GM10248 (cell line): ENCODE measurements around the gene OR56B4.

Source experiments
- CTCF ChIA-PET: fragments of 300-600 bp; sonication (Branson Sonifier 250); formaldehyde crosslinking; extraction: SDS; loops from one replicate; lab custom pipeline; 2021; ENCODE audit warnings: antibody characterized with exemption; lab: Yijun Ruan, JAX
- POLR2A ChIA-PET: fragments of 350-650 bp; sonication (Branson Sonifier 250); formaldehyde crosslinking; extraction: SDS; loops from one replicate; lab custom pipeline; 2020; ENCODE audit warnings: antibody characterized with exemption; lab: Yijun Ruan, JAX
- DNase-seq: peaks from one replicate; pipeline ENCODE4 v3.0.0; 2012; ENCODE audit errors: extremely low spot score
- CTCF ChIP-seq: IDR thresholded peaks from 2 replicates; pipeline ENCODE4 v1.5.1; 2012; ENCODE audit warnings: mild to moderate bottlenecking, low read depth; ENCODE audit errors: extremely low read depth, missing control alignments, control extremely low read depth

Gene OR56B4

DNA sequence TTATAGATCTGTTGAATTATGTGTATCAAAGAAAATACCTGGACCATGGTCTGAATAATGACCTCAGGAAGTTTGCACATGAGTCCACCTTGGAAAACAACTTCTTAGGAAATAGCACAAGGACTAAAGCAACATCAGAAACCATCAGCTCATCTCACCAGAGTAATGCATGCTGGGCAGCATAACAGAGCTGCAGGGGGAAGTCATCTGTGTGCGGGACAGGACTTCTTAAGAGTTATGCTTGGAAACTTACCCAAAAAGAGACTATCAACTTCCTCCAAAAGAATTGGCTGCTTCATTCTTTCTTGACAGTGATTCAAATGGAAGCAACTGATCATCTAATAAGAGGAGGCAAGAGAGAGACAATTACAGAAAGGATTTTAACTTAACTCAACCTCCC lies 2.5 kb downstream of the OR56B4 start:
- DNase-seq: no peak
- ChIA-PET POLR2A (no interaction called here), CTCF (interaction anchor here (1.5 kb wide), 1 partner anchor 11 kb away, joined by 6 read pairs; no protein-coding TSS in a partner anchor)
- no peak for TF ChIP-seq CTCF

DNA sequence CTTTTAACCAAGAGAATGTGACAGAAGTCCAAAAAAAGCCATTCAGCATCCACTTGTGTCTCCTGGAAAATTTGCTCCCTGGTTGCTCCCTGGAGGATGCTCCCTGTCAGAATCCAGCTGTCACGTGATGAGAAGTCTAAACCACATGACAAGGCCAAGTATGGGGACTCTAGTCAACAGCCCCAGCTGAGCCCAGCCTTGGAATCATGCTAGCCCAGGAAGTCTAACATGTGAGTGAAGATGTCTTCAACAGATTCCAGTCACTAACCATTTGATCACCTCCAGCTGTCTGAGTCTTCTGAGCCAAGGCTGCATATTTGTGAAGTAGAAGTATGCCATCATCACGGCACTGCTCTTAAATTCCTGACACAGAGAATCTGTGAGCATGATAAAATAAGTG lies 4.2 kb downstream of the OR56B4 start:
- POLR2A ChIA-PET: no interaction called here
- CTCF ChIA-PET: no interaction called here
- no peak for TF ChIP-seq CTCF
- no peak for DNase-seq

DNA sequence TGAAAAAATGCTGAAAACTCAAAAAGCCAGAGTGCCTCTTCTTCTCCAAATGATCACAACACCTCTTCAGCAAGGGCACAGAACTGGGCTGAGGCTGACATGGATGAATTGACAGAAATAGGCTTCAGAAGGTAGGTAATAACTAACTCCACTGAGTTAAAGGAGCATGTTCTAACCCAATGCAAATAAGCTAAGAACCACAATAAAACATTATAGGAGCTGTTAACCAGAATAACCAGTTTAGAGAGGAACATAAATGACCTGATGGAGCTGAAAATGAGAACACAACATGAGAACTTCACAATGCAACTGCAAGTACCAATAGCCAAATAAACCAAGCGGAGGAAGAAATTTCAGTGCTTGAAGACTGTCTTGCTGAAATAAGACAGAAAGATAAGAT lies 9.2 kb downstream of the OR56B4 start:
- no peak for DNase-seq
- CTCF ChIA-PET: interaction anchor here (1.3 kb wide), 1 partner anchor 18 kb away, joined by 3 read pairs; no protein-coding TSS in a partner anchor
- no peak for TF ChIP-seq CTCF
- POLR2A ChIA-PET: no interaction called here

DNA sequence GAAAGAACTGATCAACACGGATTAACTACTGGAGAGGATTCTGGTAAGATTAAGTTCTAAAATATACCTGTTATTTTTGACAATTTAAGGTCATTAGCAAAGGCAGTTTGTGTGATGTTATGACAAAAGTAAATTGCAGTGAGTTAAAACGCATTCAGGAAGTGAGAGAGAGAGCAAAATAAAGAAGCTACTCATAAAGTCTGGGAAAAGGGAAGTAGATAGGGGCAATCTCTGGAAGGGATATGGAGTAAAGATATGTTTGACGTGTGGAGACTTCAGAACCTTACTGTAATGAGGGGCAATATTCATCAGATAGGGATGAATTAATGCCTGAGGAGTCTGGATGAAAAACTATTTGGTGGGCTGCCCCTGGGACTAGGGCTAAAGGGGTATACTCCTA lies 16.8 kb downstream of the OR56B4 start:
- DNase-seq: no peak
- POLR2A ChIA-PET: no interaction called here
- CTCF ChIA-PET: interaction anchor here (1.7 kb wide), 1 partner anchor 9 kb away, joined by 5 read pairs; no protein-coding TSS in a partner anchor
- no peak for TF ChIP-seq CTCF

- CTCF ChIA-PET: interaction anchor here (1.0 kb wide), 1 partner anchor 10 kb away, joined by 4 read pairs; no protein-coding TSS in a partner anchor
- POLR2A ChIA-PET: no interaction called here
- TF ChIP-seq CTCF: no peak
- no peak for DNase-seq
Measured at GRCh38 chr11:6127881-6128280, 20.4 kb downstream of the OR56B4 start.

- DNase-seq: no peak
- CTCF ChIA-PET: interaction anchor here (1.0 to 1.1 kb wide), 2 partner anchors 9 to 11 kb away, joined by 4 read pairs; no protein-coding TSS in a partner anchor
- no peak for TF ChIP-seq CTCF
- POLR2A ChIA-PET: no interaction called here
Measured at GRCh38 chr11:6129011-6129410, 21.5 kb downstream of the OR56B4 start.

DNA sequence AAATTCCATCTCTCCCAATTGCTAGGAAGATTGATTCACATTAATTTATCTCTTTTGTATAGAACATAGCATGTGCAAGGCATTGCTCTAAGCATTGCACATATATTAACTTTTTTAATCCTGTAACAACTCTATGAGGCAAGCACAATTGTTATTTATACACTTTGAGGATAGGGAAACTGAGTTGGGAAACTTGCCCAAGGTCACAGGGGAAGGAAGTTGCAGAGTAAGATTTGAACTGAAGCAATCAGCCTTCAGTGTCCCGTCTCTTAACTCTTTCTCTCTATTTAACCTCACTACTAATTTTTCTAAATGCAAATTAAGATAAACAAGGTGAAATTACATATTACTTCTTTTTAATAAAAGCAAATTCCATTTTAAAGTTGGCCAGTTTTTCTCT lies 22.2 kb downstream of the OR56B4 start:
- TF ChIP-seq CTCF: no peak
- ChIA-PET POLR2A (no interaction called here), CTCF (interaction anchor here (1.1 kb wide), 1 partner anchor 11 kb away, joined by 4 read pairs; no protein-coding TSS in a partner anchor)
- DNase-seq: no peak
